H1 (cell line): ENCODE measurements around the gene GPC1. TPM values are rescaled to one million over a fixed set of nuclear protein-coding genes. Genes with fewer than 3 reads are reported as not detected.
"Not testable (repeated sequence)": the region's sequence is repeated elsewhere in the genome, so short reads cannot be mapped to it uniquely, and the experiment has no call there.

Experiments used
- CTCF ChIA-PET: fragments of 300-600 bp; sonication (Branson Sonifier 250); formaldehyde crosslinking; loops from one replicate; lab custom pipeline; 2021; ENCODE audit not compliant: partially characterized antibody; lab: Charles Lee
- POLR2A ChIA-PET: fragments of 300-600 bp; sonication (Branson Sonifier 250); formaldehyde crosslinking; loops from one replicate; lab custom pipeline; 2021; ENCODE audit warnings: inconsistent platforms; ENCODE audit not compliant: partially characterized antibody; lab: Charles Lee
- DNase-seq, 2 experiments: peaks; one replicate each; pipeline versions ENCODE4 v3.0.0 to v3.0.0-alpha.2; 2010 to 2022; ENCODE audit warnings: low spot score in 2 of 2, low read depth in 1 of 2, mixed read lengths in 1 of 2
- FAIRE-seq: peaks from 2 replicates; lab custom pipeline; 2011; peaks lifted over from hg19 to GRCh38; lab: Jason Lieb, UNC
- H2AFZ ChIP-seq: 2 replicates; pipeline ENCODE4 v1.8.1; 2012; ENCODE audit warnings: low read length, inconsistent platforms
- H2AK5ac ChIP-seq: 2 replicates; pipeline ENCODE4 v1.6.1; 2013; ENCODE audit warnings: low read depth, low read length
- H2BK120ac ChIP-seq: replicated peaks from 2 replicates; pipeline ENCODE3; 2013; ENCODE audit warnings: low read depth, low read length, inconsistent platforms
- H2BK12ac ChIP-seq: 2 replicates; pipeline ENCODE4 v1.6.1; 2013; ENCODE audit warnings: low read depth, low read length
- H2BK15ac ChIP-seq: 2 replicates; pipeline ENCODE4 v1.6.1; 2013; ENCODE audit warnings: low read length
- H2BK20ac ChIP-seq: 2 replicates; pipeline ENCODE4 v1.6.1; 2013; ENCODE audit warnings: low read length
- H2BK5ac ChIP-seq: 2 replicates; pipeline ENCODE4 v1.6.1; 2013; ENCODE audit warnings: low read depth, low read length
- H3K14ac ChIP-seq: 2 replicates; pipeline ENCODE4 v1.6.1; 2013; ENCODE audit warnings: inconsistent platforms; ENCODE audit not compliant: insufficient read length
- H3K18ac ChIP-seq: 2 replicates; pipeline ENCODE4 v1.6.1; 2013; ENCODE audit warnings: low read length; ENCODE audit errors: extremely low read depth
- H3K23ac ChIP-seq: 2 replicates; pipeline ENCODE4 v1.6.1; 2013; ENCODE audit warnings: inconsistent platforms; ENCODE audit not compliant: insufficient read length
- H3K23me2 ChIP-seq: 2 replicates; pipeline ENCODE4 v1.6.1; 2013; ENCODE audit warnings: low read depth, low read length
- H3K27ac ChIP-seq: 2 replicates; pipeline ENCODE4 v1.6.1; 2011; ENCODE audit warnings: low read depth, low read length, inconsistent platforms
- H3K27me3 ChIP-seq, 4 experiments: replicated peaks in 1 of 4; 1 replicate in 1 of 4; 2 replicates in 3 of 4; pipeline versions ENCODE4 v1.6.1 to v1.8.1; 2011 to 2013; ENCODE audit warnings: low read length in 3 of 4, mild to moderate bottlenecking in 3 of 4, inconsistent platforms in 2 of 4, mixed read lengths in 2 of 4, moderate library complexity in 1 of 4; ENCODE audit not compliant: control insufficient read depth in 3 of 4, insufficient read depth in 3 of 4; ENCODE audit errors: extremely low read depth in 1 of 4
- H3K36me3 ChIP-seq, 4 experiments: 2 replicates each; pipeline versions ENCODE4 v1.6.1 to v1.8.1; 2011 to 2013; ENCODE audit warnings: mild to moderate bottlenecking in 4 of 4, low read length in 3 of 4, moderate library complexity in 2 of 4, control low read depth in 1 of 4, inconsistent platforms in 1 of 4; ENCODE audit not compliant: insufficient read depth in 4 of 4, control insufficient read depth in 2 of 4
- H3K4ac ChIP-seq: replicated peaks from 2 replicates; pipeline ENCODE3; 2013; ENCODE audit warnings: low read length, low read depth, mixed read lengths, inconsistent platforms; ENCODE audit not compliant: insufficient read length
- H3K4me1 ChIP-seq, 4 experiments: replicated peaks in 1 of 4; 1 replicate in 1 of 4; 2 replicates in 3 of 4; pipeline versions ENCODE4 v1.6.1 to v1.8.1; 2011 to 2013; ENCODE audit warnings: low read length in 3 of 4, inconsistent platforms in 2 of 4, mixed read lengths in 1 of 4; ENCODE audit not compliant: insufficient read depth in 4 of 4, control insufficient read depth in 3 of 4
- H3K4me2 ChIP-seq, 2 experiments: 2 replicates each; pipeline versions ENCODE4 v1.6.1 to v1.8.1; 2011 to 2013; ENCODE audit warnings: low read depth in 2 of 2, low read length in 2 of 2, control low read depth in 1 of 2, inconsistent platforms in 1 of 2, mild to moderate bottlenecking in 1 of 2; ENCODE audit not compliant: insufficient read depth in 1 of 2
- H3K4me3 ChIP-seq, 4 experiments: fragments of 200-600, 300-600 bp in 1 of 4; sonication (generic), shearing (Covaris generic), sonication (Bioruptor Twin) in 1 of 4; 2 replicates each; pipeline versions ENCODE4 v1.5.1 to v1.8.1; 2011 to 2016; ENCODE audit warnings: low read length in 4 of 4, low read depth in 3 of 4, control low read depth in 2 of 4, inconsistent platforms in 2 of 4, mild to moderate bottlenecking in 2 of 4, mixed read lengths in 1 of 4, moderate library complexity in 1 of 4; ENCODE audit not compliant: insufficient read depth in 2 of 4; ENCODE audit errors: extremely low read depth in 1 of 4
- H3K56ac ChIP-seq: replicated peaks from 2 replicates; pipeline ENCODE3; 2013; ENCODE audit warnings: low read depth, mild to moderate bottlenecking, mixed read lengths, low read length, inconsistent platforms; ENCODE audit not compliant: insufficient read length
- H3K79me1 ChIP-seq: 2 replicates; pipeline ENCODE4 v1.6.1; 2013; ENCODE audit warnings: low read depth, low read length, control low read depth
- H3K79me2 ChIP-seq, 2 experiments: 2 replicates each; pipeline versions ENCODE4 v1.6.1 to v1.8.1; 2012 to 2013; ENCODE audit warnings: low read length in 2 of 2, mild to moderate bottlenecking in 2 of 2, inconsistent platforms in 1 of 2; ENCODE audit not compliant: insufficient read depth in 2 of 2, control insufficient read depth in 1 of 2
- H3K9ac ChIP-seq, 4 experiments: replicated peaks in 1 of 4; 1 replicate in 1 of 4; 2 replicates in 3 of 4; pipeline versions ENCODE4 v1.6.1 to v1.8.1; 2011 to 2013; ENCODE audit warnings: low read depth in 3 of 4, low read length in 3 of 4, control low read depth in 2 of 4, mild to moderate bottlenecking in 2 of 4, moderate library complexity in 2 of 4, inconsistent platforms in 1 of 4; ENCODE audit errors: extremely low read depth in 1 of 4
- H3K9me3 ChIP-seq, 2 experiments: 2 replicates each; pipeline versions ENCODE4 v1.6.1 to v1.8.1; 2012 to 2013; ENCODE audit warnings: mild to moderate bottlenecking in 2 of 2, moderate library complexity in 2 of 2, control low read depth in 1 of 2, inconsistent platforms in 1 of 2, low read depth in 1 of 2, low read length in 1 of 2, mixed read lengths in 1 of 2; ENCODE audit not compliant: insufficient read depth in 2 of 2
- H4K20me1 ChIP-seq, 2 experiments: replicated peaks in 1 of 2; 2 replicates each; pipeline versions ENCODE3 to v1.8.1; 2011 to 2013; ENCODE audit warnings: inconsistent platforms in 2 of 2, low read length in 2 of 2, mild to moderate bottlenecking in 1 of 2; ENCODE audit not compliant: insufficient read depth in 2 of 2, control insufficient read depth in 1 of 2
- H4K5ac ChIP-seq: 2 replicates; pipeline ENCODE4 v1.6.1; 2013; ENCODE audit warnings: low read length, low read depth, mixed read lengths, inconsistent platforms; ENCODE audit not compliant: insufficient read length
- H4K8ac ChIP-seq: 2 replicates; pipeline ENCODE4 v1.8.0; 2013; ENCODE audit warnings: mild to moderate bottlenecking, moderate library complexity, low read length, inconsistent platforms; ENCODE audit not compliant: insufficient read depth; ENCODE audit errors: extremely low read depth
- H4K91ac ChIP-seq: replicated peaks from 2 replicates; pipeline ENCODE3; 2013; ENCODE audit warnings: low read length, mixed read lengths, inconsistent platforms; ENCODE audit not compliant: insufficient read length
- RAD21 ChIP-seq, 2 experiments: IDR thresholded peaks in 1 of 2; conservative IDR thresholded peaks in 1 of 2; 2 replicates each; pipeline ENCODE4 v1.6.1; 2011; ENCODE audit warnings: low read depth in 2 of 2, low read length in 2 of 2, improper control_type of control experiment in 1 of 2, inconsistent platforms in 1 of 2, mild to moderate bottlenecking in 1 of 2, moderate library complexity in 1 of 2
- YY1 ChIP-seq: IDR thresholded peaks from 2 replicates; pipeline ENCODE4 v1.6.1; 2011; ENCODE audit warnings: low read depth, mild to moderate bottlenecking, low read length
- WGBS, 2 experiments: shearing (Covaris generic) in 1 of 2; methylation state at CpG; one replicate each; pipeline versions ENCODE4 v1.1.6 to v1.1.7; 2013 to 2015; ENCODE audit warnings: low lambda C conversion rate in 2 of 2, mixed read lengths in 2 of 2, inconsistent platforms in 1 of 2, low coverage in 1 of 2, missing lambda C conversion rate in 1 of 2; ENCODE audit not compliant: insufficient replicate concordance in 2 of 2, insufficient coverage in 1 of 2, insufficient read length in 1 of 2; ENCODE audit errors: extremely low coverage in 1 of 2, missing lambda C conversion rate in 1 of 2; 5-methylcytosine and 5-hydroxymethylcytosine counted together
- polyA plus RNA-seq, 7 experiments: library from polyadenylated mRNA; depleted of rRNA in 3 of 7; stranded (reverse) in 5 of 7; unstranded in 2 of 7; fragments of >200 nt in 5 of 7; fragments of 200-250 nt in 2 of 7; gene quantifications; 1 replicate in 5 of 7; 2 replicates in 1 of 7; 4 replicates in 1 of 7; pipeline versions ENCODE4 v1.2.1 to v1.2.3, GENCODE V29; 2011 to 2013; ENCODE audit warnings: missing spikeins in 2 of 7, mixed read lengths in 2 of 7
- total RNA-seq: library from RNA; stranded (reverse); fragmentation: NEBNext Ultra II Directional; extraction: Animal tissue kit (Norgen Biotek cat#: 25700); gene quantifications from 2 replicates; pipeline ENCODE4 v1.2.1, GENCODE V29; 2021
- TF ChIP-seq, protein P1 (sequence below), 3 experiments: IDR thresholded peaks; 1 replicate in 2 of 3; 2 replicates in 1 of 3; pipeline versions ENCODE4 v1.5.1 to v1.6.1; 2011; ENCODE audit warnings: low read length in 3 of 3, mild to moderate bottlenecking in 3 of 3, inconsistent platforms in 2 of 3, low read depth in 1 of 3, moderate library complexity in 1 of 3; ENCODE audit not compliant: insufficient read depth in 1 of 3; ENCODE audit errors: control extremely low read depth in 1 of 3

Gene GPC1
- total and polyA plus RNA-seq, 2 of the 8 experiments (the other 6 are each of a cell fraction or from before 2014, with no cell fraction given) = 21.9 to 28.3 TPM

DNA sequence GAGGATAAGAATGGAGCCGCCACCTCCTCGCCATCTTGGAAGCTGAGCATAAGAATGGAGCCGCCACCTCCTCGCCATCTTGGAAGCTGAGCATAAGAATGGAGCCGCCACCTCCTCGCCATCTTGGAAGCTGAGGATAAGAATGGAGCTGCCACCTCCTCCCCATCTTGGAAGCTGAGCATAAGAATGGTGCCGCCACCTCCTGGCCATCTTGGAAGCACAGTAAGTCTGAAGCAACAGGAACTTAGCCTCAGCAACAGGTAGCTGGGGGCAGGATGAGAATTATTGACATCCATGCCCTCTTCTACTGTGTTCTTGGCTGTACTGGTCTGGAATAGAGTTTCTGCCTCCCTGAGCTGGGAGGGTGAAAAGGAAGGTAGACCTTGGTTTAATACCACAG is 61.6 kb downstream of the GPC1 start:
- H3K18ac ChIP-seq, H2BK12ac ChIP-seq, H3K14ac ChIP-seq, H3K4ac ChIP-seq, H3K79me2 ChIP-seq, H3K4me1 ChIP-seq, H2BK120ac ChIP-seq, H3K4me2 ChIP-seq, H4K91ac ChIP-seq, H2AK5ac ChIP-seq, H3K4me3 ChIP-seq, H2BK20ac ChIP-seq, H3K27me3 ChIP-seq, H3K23ac ChIP-seq, H2AFZ ChIP-seq, H3K56ac ChIP-seq, H4K5ac ChIP-seq, H2BK5ac ChIP-seq, H3K79me1 ChIP-seq, H3K36me3 ChIP-seq, H3K23me2 ChIP-seq, DNase-seq, H2BK15ac ChIP-seq, H3K27ac ChIP-seq, H3K9ac ChIP-seq, H4K8ac ChIP-seq, H4K20me1 ChIP-seq: not testable (repeated sequence)
- peaks cover 14 to 17% of the 10 kb centered on the region in 2 experiments for H3K9me3 ChIP-seq
- FAIRE-seq = peak; percentile 78
- WGBS, 2 experiments = 92% methylated on average over 6 of the region's 7 CpGs; no CpG with 5 or more reads in 1 of the 2 experiments
- ChIA-PET CTCF (interaction anchor here (0.7 to 3.4 kb wide), 5 partner anchors 17 to 111 kb away, joined by 3 to 17 read pairs (median 4); no protein-coding TSS in a partner anchor), POLR2A (interaction anchor here (0.7 kb wide), 1 partner anchor 26 kb away, joined by 3 read pairs; no protein-coding TSS in a partner anchor)
- TF ChIP-seq, protein P1, sequence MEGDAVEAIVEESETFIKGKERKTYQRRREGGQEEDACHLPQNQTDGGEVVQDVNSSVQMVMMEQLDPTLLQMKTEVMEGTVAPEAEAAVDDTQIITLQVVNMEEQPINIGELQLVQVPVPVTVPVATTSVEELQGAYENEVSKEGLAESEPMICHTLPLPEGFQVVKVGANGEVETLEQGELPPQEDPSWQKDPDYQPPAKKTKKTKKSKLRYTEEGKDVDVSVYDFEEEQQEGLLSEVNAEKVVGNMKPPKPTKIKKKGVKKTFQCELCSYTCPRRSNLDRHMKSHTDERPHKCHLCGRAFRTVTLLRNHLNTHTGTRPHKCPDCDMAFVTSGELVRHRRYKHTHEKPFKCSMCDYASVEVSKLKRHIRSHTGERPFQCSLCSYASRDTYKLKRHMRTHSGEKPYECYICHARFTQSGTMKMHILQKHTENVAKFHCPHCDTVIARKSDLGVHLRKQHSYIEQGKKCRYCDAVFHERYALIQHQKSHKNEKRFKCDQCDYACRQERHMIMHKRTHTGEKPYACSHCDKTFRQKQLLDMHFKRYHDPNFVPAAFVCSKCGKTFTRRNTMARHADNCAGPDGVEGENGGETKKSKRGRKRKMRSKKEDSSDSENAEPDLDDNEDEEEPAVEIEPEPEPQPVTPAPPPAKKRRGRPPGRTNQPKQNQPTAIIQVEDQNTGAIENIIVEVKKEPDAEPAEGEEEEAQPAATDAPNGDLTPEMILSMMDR (IDR thresholded peaks at IDR 0.05; ENCODE audit: control extremely low read depth in 1 of 3, insufficient read depth in 1 of 3, low read depth in 1 of 3, low read length in 3 of 3) = peak; percentile 64 to 73 (median 65)
- TF ChIP-seq RAD21 (IDR thresholded peaks at IDR 0.05 in 1 of 2, conservative IDR thresholded peaks at IDR 0.05 in 1 of 2; ENCODE audit: low read depth in 2 of 2, low read length in 2 of 2) (peak; percentile 59 to 70), YY1 (peak; percentile 96)
